ENCODE measurements around the gene MANSC4.

DNA sequence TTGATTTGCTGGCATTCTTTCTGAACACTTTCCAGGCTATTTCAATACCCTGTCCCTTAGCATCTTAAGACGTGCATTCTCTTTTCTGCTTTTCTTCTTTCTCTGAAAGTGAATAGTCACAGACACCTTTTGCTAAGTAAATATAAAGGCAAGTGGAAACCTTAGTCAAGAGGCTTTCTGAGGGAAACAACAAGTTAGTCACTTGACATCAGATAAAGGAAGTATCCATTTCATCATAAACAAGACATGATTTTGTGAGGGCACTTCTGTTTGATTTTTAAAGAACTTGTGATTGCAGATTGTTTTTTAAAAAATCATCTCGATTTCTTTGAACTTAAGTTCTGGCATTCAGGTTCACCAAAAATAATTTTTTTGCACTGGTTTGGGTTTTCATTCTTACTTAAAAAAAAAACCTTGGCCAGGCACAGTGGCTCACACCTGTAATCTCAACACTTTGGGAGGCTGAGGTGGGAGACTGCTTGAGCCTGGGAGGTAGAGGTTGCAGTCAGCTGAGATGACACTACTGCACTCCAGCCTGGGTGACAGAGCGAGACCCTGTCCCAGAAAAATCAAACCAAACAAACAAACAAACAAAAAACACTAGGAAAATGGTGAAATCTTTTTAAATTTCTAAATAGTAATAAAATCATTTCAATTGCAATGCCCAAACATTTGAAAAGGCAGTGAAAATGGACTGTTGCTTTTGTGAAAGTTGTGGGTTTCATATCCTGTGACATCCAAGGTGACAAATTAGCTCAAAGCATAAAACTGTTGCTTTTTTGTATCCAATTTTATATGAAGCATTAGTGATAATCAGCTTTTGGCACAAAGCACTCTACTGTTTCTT lies 8.3 kb downstream of the MANSC4 start:
- TF ChIP-seq TCF7 (IDR thresholded peaks at IDR 0.05; ENCODE audit: borderline replicate concordance): no peak
- TF ChIP-seq FOS (IDR thresholded peaks at IDR 0.05; ENCODE audit: borderline replicate concordance, extremely low read depth, insufficient read length): no peak
- no peak for TF ChIP-seq NR2C2 (IDR thresholded peaks at IDR 0.05; ENCODE audit: borderline replicate concordance, control insufficient read depth, insufficient read length, low read depth)

Data from GM12878 (cell line).